Stimulated activated CD4-positive, alpha-beta T cell treated with anti-CD3 and anti-CD28 coated beads, Interleukin-4, amount 100 ng/mL, for 24 hours (primary cell): ENCODE results near the gene BBX.

Experiments used
- DNase-seq: peaks from one replicate; pipeline ENCODE4 v3.0.0-alpha.2; 2020

BBX gene

DNA sequence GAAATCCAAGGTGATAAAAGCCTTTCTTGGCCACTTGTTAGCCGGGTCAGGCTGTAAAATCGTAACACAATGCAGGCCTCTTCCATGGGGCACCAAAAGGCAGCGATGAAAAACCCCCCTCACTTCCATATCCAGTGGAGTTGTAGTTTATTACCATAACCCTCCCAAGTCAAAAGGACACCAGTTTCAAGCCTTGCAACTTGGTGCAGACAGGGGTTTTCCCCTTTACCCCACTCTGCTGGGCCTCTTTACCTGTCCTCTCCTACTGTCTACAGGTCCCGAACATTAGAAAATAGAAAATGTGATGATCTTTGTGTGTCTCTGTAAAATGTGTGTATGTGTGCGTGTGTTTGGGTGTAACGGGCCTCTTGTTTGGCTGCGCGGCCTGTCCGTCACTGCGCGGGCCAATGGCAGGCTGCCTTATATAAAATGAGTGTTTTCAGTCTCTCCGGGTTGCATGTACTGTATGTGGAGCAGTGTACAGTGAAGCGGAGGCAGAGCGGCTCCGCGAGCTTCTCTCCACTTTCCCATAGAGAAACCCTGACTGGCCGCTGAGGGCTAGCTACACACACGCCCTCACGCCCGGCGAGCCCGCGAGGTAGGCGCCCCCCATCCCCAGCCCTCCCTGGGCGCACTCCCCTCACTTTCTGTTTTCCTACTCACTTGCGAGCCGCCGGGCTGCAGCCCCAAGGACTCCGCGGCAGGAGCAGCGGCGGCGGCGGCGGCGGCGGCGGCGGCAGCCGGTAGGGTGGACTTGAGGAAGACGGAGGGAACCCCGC is at the start of gene BBX:
Gene BBX (plus strand): TSS at position 453 of the 779 bp plus-strand sequence. CDS start 187,499 bp downstream, outside the sequence.
- DNase-seq: peak; percentile 91

DNA sequence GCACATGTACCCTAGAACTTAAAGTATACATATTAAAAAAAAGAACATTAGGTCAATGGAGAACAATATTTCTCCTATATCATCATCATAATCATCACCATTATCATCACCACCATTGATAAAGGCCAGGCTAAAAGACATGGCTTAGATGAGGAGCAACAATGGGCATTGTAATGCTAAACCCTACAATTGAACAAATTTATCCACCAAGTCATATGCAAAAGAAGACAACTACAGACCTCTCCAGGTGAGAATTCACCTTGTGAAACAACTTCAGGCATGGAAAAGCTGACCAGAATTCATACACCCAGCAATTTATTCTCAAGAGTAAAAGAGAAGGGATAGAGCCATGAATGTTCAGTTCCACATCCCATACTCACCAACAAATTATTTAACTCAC is 46.3 kb upstream of the BBX start:
- no peak for DNase-seq

DNA sequence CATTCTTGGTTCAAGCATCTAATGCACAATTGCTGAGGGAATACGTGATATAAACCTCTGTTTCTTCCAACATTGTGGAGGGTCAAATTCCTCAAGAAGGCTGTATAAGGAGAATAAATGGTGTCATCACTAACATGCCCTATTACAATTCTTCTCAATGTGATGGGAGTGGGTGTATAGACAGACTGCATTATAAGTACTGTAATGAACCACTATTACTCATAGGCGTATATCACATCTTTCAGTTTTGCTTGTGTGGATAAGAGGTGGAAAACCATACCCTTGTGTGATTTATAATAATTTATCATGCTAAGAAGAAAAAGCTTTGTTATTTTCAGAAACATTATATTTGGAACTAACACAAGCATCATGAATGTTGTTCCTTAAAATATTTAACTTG is 35.3 kb upstream of the BBX start:
- DNase-seq: no peak

DNA sequence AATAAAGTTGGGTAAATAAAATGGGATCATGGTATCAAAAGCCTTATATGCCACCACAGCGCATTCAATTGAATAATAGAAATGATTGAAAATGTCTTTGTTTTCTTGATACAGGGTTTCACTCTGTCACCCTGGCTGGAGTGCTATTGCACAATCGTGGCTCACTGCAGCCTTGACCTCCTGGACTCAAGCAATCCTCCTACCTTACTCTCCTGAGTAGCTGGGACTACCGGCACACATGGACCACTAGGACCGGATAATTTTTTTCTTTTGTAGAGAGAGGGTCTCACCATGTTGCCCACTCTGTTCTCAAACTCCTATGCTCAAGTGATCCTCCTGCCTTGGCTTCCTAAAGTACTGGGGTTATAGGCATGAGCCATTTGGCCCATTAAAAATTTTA is 33.8 kb upstream of the BBX start:
- no peak for DNase-seq

DNA sequence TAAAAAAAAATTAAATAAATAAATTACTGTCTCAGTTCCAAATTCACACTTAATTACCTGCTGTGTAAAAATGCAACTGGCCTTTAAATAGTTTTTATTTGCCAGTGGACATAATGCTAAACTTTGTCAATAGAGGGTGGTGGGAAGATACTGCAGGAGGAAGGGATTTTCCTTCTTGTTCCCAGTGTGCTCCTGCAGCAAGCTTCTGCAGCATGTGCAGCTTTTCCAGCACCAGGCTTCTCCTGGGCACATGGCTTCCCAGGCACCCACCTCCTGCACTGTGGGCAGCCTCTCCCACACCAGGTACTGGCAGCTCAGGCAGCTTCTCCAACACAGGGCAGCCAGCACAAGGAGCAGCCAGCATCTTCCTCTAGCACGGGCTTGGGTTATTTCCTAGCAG is 29.6 kb upstream of the BBX start:
- no peak for DNase-seq

DNA sequence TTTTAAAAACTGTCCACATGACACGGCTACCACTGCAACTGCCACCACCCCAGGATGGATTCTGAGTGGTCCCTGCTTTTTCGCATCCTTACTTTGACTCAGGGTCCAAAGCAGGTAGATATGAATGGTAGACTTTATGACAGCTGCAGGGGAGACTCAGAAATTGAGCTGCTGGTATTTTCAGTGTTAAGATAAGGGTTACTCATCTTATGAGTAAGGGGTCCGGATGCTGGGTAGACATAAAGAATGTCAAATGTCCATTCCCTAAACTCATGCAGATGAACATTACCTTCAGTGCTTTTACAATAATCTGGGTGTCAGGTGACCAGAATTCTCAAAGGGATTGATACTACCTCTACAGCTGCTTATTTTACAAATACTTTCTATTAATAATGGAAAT is 25.9 kb upstream of the BBX start:
- DNase-seq: no peak

DNA sequence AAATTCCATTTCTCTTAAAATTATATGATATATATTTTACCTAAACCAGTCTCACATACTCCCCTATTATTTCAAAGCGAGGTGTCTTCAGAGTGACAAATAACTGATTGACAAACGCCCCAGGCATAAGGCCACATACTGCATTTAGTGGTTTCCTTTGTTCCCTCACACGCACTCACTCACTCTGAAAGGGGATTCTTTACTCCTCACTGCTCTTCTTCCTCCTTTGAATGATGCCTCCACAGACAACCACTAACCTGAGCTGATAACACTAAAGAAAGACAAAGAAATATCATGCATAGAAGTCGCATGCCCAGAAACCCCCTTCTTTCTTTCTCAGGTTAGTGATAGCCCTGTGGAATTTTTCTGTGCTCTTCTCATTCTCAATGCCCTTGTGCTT is 24.1 kb upstream of the BBX start:
- DNase-seq: no peak

DNA sequence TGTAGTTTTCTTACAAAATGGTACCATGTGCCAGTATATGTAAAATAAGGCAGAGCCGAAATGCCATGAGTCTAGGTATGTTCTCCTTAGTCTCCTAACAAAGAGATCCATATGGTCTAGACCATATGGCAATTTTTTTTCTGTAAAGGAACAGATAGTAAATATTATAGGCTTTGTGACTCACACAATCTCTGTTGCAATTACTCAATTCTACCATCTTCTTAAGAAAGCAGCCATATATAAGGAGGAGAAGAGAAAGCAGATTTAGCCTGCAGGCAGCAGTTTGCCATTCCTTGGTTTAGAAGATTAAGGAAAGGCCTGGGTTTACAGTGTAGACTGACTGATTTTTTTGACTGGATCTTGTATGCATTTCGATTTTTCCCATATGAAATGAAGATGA is 16.3 kb upstream of the BBX start:
- DNase-seq: no peak

DNA sequence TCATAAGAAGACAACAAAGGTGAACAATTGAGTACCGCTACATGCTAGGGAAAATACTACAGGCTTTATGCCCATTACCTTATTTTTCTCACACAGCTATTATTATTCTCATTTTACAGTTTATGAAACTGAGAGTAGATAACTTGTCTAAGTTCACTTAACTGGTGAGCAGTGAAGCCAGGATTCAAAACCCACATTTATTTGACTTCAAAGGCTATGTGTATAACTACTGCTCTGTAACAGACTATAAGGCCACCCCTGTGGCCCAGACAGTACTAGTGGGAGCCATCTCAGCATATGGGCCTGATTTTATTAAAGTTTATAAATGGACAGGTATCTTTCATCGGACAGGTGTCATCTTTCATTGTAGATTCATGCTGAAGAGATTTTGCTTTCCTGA is 14.4 kb upstream of the BBX start:
- DNase-seq: no peak

DNA sequence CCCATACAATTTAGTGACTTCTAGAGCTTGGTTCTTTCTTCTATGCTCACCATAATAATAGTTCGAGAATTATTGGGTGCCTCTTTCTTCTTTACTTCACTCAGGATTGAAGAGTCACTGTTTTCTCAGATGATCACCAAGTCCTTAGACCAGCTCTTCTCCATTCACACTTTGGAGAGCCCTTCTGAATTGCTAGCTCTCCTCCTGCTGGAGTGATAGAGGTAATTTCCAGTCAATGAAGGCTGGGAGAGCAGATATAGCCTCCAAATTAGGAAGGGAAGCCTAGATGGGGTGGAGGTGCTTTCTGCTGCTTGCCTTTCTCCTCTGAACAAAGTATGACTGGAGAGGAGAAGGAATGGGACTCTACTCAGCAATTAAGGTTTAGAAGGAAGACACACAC is 10.7 kb upstream of the BBX start:
- DNase-seq: no peak

DNA sequence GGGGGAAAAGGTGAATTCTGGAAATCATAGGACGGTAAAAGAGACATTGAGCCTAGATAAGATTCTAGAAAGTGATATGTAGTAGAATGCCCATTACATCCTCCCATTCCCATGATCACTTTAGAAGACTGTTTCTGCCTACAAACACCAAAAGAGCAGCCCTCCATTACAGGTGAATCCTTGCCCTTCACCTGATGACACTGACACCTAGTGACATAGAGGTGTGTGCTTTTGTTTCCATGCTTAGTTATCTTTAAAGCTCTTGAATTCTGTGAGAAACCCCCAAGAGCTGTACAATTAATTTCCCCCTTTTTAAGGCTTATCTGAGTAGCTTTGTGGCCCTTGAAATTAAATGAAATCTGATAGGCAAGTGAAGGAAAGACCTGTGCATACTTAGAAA is 8.3 kb upstream of the BBX start:
- no peak for DNase-seq

DNA sequence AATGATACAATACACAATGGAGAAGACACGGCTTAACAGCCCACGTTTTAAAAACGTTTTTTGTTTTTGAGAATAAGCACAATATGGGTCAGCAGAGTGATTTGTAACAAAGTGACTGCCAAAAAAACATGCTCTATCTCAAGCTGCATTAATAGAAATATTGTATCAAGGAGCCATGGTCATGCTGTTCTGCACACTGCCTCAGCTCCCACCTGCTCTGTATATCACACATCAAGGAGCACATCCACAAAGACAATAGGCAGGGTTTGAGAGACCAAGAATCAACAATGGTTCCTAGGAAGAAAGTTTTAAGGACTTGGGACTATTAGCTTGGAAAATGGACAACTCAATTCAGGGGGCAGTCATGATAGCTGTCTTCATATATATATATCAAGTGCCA is 6.3 kb upstream of the BBX start:
- no peak for DNase-seq

DNA sequence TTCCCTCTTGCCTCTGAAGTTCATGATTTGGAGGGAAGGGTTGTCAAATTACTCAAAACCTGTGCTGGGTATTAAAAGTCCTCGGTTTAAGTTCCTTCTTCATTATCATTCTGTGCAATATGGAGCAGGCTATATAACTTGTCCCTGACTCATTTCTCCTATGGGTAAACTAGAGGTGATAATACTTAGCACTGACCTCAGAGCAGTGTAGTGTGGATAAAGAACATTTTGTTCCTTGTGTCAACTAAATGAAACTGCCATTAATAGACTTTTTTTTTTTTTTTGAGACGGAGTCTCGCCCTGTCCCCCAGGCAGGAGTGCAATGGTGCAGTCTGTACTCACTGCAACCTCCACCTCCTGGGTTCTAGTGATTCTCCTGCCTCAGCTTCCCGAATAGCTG is 2.2 kb upstream of the BBX start:
- DNase-seq: no peak

DNA sequence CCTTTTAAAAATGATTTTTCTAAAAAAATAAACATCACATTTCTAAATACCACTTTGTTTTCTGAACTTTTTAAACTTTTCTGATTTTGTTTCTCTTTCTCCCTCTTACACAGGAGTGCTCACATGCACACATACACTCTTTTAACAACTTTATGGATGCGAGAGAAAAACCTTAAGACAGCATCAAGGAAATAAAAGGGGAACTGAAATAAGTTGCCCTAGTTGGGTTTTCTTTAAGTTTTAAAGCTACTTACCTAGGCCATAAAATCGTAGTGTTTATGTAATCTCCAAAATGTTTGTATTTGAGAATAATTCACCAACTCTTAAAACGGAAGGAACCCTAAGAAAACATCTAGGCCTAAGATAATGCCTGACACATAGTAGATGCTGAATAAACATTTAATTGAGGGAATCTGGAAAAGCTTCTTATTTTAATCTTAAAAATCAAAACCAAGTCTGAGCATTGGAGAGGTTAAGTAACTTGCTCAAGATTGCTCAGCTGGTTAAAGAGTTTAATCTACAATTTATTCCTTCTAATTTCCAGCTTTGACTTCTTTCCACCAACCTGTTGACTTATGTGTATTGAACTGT is 1.2 kb upstream of the BBX start:
- DNase-seq: no peak

DNA sequence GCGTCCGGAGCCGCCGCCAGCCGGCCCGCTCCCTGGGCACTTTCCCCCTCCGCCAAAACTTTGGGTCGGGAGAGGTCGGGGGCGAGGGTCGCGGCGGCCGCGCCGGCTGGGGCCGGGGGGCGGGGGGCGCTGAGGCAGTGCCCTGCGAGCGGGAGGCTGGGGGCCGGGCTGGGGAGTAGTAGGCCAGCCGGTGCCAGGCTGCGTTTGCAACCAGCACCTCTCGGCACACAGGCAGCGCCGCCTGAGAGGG is 452 bp downstream of the BBX start:
- no peak for DNase-seq

DNA sequence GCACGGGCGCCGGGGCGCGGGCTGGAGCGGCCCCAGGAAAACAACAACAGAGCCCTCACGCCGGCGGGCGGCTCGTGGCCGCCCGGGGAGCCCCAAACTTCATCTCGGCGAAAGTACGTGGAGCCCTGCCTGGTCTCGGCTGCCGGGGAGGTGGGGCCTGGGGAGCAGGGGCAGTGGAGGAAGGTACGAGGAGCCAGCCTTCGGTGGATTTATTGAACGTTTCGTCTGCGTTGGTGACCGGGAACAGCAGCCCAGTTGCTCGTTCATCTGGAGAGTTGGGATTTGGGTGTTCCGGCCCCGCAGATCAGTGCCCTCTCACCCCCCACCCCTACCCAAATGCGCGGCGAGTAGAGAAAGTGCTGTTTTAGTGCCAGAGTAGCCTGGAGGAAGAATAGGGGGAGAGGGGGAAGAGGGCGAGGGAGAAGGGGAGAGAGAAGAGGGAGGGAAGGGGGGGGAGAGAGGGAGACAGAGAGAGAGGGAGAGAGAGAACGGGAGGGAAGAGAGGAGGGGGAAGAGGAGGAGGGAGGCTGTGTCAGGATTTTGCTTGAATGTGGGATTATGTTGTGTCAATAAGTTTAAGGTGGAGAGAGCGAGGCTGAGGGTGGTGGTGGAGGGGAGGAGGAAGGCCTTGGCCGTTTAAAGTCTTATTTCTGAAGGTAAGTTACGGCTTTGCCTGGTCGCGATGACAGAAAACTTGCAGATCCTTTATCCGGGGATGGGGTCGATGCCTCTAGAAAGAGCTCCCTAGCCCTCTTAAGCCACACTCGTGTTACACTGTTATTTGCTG is 970 bp downstream of the BBX start:
- peak; percentile 53 for DNase-seq

DNA sequence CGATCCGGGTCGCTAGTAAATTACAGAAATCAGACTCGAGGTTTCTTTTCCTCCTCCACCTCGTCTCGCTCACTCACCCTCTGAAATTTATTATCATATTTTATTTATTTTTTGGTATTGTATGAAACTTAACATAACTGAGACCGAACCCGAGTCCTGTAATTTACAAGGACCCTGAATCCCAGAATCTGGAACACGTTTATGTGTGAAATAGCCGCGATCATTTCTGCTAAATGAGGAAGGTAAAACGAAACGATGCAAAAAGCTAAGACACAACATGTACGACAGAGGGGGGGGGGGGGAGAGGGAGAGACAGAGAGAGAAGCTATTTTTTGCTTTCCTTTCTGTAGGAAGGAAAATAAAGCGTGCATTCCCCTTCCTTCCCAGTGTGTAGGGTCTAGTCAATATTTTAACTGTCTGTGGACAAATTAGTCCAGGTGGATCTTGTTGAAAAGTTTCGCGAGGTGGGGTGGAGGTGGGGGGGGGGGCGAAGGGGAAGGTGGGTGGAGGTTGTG is 1.6 kb downstream of the BBX start:
- no peak for DNase-seq

DNA sequence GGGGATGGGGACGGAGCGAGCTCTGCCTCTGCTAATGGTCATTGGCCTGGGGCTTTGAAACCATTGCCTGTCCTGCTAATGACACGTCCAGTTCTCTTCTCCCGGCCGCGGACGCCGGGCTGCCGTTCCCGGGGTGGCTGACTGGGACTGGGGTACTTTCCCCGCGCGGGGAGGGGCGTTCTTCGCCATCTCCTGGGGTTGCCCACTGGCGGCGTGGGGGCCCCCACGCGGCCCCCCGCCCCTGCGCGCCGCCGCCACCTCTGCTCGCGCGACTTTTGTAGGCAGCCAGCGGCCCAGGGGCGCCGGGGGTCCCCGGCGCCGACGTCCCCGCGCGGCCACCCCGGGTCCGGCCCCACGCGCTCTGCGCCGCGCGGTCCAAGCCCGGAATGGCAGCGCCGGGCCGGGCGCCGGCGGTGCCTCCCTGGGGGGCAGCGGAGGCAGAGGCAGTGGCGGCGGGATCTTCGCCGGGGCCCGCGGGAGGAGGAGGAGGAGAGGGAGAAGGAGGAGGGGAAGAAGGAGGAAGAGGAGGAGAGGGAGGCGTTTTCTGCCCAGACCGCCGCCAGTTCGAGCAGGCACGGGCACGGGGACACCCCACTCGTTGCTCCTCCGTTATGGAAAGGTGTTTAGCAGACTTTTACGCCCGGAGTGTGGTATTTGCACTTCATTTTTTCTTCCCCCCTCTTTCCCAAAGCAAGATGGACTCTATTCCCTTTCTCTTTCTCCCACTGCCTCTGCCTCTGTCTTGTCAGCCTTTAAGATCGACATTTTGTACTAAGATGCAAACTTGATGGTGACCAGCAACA is 2.3 kb downstream of the BBX start:
- DNase-seq: peak; percentile 43

DNA sequence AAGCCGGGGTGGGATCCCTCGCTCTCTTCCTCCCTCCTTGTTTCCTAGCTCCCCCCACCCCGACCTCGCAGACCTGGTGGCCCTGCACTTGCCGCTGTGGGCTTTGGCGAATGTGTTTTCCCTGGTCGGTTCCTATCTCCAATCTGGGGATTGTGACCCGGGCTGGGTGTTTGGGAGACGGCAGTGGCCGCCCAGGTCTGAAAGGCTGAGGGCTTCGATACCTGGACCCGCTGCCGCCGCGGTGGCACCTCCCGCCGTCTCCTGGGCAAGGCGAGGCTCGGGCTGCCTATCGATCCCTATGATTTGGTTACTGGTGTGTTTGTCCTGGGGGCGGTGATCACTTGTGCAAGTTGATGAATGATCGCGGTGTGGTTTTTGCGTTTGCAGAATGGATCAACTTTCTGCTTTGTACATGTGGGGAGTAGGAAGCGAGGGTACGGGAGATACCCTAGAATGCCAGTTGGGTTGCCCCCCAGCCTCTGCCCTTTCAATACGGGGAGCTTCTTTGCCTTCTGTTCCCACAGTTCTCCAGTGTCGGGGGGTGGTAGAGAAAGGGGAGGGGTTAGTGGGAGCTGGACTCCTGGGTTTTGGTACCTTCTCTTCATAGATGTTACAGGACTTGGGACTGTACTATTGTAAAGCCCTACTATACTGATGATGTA is 3.0 kb downstream of the BBX start:
- peak; percentile 21 for DNase-seq

DNA sequence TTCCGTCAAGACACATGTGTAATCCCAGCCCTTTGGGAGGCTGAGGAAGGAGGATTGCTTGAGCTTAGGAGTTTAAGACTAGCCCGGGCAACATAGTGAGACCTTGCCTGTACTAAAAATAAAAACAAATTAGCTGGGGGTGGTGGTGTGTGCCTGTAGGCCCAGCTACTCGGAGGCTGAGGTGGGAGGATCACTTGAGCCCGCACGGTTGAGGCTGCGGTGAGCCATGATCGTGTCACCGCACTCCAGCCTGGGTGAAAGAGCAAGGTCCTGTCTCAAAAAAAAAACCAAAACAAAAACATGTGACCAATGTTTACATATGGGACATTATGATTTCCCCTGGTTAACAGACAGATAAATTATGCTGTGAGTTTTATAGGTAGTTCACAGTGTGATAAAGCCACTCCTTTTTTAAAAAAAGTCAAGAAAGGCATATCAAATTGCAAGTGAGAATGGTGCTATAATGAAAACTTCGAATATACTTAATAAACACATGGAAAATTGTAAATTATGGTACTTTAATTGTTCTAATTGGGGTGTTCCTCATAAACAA is 9.2 kb downstream of the BBX start:
- DNase-seq: no peak

DNA sequence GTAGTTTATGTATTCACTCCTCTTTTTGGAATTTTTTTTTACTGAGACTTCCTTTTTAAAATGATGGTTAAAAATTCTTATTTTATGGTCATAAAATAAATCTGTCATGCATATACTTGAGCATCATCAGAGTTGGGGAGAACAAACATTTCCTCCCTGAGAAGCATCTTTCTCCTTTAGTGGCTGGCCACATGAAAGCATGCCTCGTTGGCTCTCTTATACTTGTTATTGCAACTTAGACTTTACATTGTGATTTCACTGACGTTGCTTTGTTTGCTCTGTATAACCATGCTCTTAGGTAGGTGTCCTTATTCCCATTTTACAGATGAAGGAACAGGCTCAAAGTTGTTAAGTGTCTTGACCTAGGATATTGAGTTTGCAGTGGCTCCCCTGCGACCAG is 18.1 kb downstream of the BBX start:
- DNase-seq: no peak

DNA sequence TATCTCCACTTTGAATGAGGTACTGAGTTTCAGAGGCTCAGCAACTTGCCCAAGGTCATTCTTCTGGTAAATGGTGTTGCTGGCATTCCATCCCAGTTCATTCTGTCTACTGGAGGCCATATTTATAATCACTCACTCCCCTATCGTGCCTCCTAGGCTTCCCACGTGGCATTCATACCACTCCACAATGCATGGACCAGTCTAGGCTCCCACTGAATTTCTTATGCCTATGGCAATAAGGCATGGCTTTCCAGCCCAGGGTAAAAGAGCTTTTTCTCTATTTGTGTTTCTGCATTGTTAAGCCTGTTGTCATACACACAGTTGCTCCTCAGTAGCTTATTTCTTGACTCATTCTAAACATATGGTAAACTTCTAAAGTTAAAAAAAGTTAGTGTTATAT is 19.9 kb downstream of the BBX start:
- no peak for DNase-seq

DNA sequence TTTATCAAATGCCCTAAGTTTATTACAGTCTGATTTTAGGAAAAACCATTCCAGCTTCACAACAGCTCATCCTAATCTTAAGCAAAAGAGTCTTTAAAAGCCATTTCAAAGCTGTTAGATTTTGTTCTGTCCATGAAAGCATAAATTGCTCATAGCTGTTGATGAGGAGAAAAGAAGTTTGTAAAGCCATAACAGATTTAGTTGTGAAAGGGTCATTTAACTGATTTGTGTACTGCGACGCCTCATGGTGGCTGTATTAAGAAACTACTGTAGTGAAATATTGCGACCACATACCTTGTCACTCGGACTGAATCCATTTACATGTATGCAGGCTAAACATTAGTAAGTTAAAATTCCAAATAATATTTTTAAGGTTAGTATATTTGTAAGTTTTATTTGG is 20.9 kb downstream of the BBX start:
- DNase-seq: no peak
